HG02610 (cell line): ENCODE data around the gene P2RY12.

ENCODE experiments used
- ATAC-seq: cut with Tn5 transposase; IDR thresholded peaks from one replicate; pipeline ENCODE4 v1.9.1; 2021; ENCODE audit warnings: mild to moderate bottlenecking, moderate library complexity; ENCODE audit not compliant: unreplicated experiment

P2RY12 gene

DNA sequence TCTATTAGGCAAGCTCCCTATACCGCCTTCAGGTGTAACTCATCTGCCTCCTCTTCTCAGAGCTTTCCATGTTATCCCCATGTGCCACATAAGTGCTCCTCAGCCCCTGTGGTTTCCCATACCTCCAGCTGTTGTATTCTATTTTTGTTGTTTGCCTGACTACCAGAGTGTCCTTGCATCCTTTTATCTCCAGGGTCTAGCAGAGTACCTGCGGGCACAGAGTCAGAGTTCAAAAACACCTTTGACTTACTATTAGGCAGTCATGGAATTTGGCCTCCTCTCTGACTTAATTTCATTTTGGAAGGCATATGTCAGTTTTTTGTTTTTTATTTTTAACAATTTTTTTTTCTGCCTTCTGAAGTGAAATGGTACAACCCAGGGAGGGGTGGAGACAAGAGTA, 75.0 kb downstream of the P2RY12 start:
- no peak for ATAC-seq

DNA sequence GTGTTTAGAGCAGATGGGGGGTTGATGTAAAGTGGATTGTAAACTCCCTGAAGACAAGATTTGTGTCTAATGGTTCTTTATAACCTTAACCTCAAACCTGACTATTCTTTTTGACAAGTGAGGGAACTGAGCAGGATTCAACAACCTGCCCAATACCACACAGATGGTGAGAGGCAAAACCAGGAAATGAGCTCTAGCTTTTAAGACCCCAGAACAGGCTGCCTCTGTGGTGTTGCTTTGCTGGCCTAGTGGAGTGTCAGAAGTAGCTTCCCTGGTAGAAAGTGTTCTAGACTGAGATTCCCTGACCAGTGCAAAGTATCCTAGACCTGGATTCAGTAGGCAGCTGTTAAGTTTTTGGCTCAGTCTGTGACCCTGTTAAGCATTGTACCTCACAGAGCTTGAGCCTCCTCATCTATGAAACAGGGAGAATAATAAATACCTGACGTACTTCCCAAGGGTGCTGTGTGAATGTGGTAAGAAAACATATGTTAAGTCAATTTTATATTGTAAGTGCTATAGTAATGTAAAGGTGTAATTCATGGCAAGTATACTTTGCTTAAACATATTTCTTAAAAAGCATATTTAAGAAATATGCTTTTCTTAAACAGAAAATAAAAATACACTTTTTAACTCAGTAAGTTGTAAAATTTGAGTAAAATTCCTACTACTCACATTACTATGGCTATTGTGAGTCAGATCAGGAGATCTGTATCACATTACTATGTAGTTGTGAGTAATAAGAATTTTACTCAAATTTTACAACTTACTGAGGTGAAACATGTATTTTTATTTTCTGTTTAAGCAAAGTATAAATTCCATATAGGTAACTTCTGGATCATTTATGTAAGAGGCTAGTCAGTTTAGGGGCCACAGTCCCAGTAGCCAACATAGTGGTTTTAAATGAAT, 76.7 kb downstream of the P2RY12 start:
- ATAC-seq, result no peak

DNA sequence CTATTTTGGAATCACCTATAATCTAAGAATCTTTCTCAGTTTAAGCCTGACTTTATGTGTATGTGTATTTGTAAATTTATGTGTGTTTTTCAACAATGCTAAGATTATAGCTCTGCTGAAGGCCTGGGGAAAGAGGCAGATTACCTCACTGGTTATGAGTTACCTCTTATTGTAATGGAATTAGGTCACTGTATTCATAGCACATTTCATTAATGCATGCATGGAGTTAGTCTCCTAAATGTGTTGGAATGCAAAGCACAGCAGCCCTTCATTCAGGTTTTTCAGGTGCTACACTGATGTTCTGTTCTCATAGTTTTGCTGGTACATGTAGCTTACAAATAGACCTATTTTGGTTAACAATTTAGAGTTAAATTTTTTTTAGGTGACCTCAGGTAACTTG, 77.4 kb downstream of the P2RY12 start:
- no peak for ATAC-seq

DNA sequence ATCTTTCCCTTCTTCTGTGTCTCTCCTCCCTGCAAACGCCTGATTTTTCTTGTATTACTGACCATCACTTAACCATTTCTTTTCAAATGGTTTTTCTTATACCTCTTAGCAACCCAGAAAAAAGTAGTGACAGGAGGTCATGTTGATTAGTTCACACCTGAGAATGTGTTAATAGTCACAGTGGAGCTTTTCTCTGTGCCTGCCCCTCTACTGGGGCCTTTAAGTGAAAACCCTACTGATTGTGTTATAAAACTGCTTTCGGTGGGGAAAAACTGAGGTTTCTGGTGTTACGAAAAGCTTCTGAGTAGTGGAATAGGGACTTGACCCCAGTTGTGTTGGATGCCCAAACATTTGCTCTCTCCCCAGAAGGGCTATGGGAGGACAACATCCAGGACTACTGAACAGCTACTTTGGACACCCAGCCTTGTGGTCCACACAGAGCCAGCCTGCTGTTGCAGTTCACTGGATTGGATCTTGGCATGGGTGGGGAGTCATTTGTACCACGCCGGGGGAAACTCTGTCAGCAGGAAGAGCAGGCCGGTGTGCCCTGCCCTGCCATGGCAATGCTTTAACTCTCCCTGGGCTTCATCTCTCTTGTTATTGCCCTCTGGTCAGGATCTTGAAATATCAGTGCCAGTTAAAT, 78.3 kb downstream of the P2RY12 start:
- ATAC-seq, result no peak

DNA sequence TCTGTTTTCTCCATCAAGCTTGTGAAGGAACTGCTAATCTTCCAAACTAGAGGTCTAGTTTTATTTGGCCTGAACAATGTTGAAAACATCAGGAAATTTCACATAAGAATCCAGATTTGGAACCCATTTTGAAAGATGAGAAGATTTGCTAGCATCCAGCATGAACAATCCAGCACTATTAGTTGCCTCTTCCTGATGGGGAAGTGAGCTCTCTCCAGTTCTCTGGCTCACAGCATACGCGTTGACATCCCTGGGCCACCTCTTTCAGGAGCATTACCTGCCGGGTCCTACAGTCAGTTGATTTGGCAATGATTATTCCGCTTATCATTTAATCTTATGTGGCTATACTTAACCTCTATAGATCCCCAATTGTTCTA, 78.8 kb downstream of the P2RY12 start:
- no peak for ATAC-seq

DNA sequence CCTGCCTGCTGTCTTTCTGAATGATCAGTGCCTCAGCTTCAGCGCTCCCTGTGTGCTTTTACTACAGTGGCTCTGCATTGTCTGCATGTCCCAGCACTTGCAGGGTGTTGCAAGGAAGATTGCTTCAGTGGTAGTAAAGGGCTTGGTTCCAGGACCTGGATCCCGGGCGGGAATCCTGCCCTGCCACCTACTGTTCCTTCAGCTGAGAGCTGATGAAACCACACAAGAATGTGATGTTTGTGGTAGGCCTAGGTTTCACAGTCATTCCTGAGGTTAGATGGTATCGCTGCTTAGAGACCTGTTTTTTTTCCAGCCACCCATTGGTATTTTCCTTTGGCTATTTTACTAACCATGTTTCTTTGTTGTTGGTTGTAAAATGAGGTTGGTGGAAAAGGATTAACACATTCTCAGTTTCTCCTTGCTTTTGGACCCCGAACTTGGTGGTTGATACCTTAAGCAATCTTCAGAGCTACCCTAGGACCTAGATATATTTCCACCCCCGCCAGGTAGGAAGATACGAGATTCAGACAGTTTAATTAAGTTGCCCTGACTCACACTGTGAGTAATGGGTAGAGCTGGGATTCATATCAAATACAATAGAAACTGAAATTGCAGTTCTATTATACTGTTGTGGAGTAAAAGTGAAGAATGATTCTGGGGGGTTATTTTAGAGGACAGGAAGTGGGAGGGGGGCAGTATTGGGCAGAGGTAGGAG, 79.3 kb downstream of the P2RY12 start:
- no peak for ATAC-seq

DNA sequence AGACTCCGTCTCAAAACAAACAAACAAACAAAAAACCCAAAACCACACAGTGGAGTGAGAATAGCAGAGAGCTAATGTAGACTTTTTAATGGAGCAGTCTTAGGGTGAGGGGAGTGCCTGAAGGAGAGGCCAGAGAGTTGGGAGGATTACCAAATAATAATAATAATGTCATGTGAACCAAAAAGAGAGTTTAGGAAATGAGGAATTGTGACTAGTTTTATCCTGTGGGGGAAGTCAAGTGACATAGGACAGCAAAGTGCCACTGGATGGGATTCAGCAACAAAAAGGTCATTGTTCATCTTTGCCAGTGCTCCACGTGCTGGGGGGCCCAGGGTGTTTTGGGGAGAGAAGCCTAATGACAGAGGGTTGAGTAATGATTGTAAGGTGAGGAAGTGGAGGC, 80.8 kb downstream of the P2RY12 start:
- ATAC-seq, result no peak

DNA sequence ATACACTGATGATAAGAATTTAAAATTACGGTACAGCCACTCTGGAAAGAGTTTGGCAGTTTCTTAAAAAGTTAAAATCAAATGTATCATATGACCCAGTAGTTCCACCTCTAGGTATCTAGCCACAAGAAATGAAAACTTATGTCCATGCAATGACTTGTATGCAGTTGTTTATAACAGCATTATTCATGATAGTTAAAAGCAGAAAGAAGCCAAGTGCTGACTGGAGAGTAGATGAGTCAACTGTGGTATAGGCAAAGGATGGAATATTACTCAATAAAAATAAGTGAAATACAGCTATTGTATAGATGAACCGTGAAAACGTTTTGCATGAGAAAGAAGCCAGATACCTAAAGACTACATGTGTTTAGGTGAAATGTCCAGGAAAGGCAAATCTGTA, 82.8 kb downstream of the P2RY12 start:
- ATAC-seq, result no peak

DNA sequence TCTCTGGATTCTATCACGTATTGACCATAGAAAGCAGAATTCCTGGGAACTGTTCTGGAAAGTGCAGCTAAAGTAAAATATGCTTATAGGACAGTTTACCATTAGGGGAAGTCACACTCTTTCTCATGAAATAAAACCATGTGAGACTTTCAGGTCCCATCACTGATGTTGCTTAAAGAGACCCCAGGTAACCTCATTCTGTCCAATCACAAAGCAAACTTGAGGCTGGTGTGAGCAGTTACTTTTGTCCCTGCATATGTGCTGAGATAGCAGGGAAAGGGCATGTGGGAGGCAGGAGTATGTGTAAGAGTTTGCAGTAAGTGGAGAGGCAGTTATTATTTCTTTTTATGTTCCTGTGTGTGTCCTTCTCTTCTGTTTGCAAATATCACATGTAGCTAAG, 84.0 kb downstream of the P2RY12 start:
- ATAC-seq, result no peak

DNA sequence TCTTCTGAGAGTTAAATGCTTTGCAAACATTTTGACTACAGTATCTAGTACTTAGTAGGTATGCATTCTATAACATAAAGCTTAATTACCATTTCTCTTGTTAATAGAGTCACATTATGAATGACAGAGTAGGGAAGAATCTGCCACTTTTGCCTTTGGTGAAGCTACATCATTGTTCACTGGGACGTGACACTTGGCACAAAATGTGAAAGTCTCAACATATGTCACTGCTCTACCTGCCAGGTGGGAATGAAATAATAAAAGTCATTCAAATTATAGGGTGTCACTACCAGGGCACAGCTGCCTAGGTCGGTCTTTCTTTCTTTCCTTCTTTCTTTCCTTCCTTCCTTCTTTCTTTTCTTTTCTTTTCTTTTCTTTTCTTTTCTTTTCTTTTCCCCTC, 85.5 kb downstream of the P2RY12 start:
- ATAC-seq, result no peak

DNA sequence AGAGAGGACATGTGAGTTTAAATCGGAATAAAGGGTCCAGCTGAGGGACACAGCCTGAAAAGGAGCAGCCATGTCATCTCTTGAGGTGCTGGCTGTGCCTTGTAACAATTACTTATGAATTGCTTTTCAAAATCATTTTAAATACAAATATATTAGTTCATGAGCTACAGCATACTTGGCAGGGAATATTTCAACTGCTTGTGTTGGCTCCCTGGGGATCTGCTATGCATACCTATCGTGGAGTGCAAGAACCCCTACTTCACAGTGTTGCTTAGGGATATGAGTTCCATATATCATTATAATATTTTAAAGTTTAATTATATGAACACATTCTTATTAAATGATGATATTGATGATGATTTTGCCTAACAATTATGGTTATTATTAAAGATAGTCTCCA, 87.1 kb downstream of the P2RY12 start:
- ATAC-seq, result no peak

DNA sequence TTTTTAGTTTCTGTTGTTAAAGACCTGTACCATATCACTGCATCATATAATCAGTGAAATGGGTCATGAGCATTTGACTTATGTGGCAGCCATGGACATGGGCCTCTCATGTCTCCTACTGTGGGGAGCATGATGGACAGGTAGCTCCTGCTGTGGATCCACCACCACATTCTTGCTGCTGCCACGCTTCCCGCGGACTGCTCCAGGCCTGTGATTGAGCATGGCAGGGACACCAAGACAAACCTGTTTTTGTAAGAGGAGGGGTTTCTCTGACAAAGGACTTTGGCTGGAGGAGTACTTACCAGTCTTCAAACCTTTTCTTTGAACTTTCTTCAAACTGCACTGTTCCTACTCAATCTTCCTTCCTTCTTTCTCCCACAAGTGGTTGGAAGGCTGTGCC, 88.3 kb downstream of the P2RY12 start:
- no peak for ATAC-seq

DNA sequence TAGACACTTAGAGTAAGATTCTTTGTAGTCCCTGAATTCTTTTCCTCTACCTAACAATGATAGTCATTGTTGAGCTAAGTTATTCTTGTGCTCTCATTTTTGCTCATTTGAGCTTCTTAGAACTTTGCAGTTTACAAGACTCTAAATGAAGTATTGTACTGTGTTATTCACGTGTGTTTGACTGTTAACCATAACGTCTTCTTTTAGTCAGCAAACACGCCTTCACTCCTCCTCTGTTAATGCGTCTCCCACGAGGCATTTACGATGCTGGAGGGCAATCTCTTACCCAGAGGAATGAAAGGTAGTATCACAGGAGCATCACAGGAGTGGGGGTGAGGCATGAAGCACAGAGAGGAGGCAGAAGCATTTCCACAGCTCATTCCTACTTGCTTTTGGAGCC, 91.4 kb downstream of the P2RY12 start:
- no peak for ATAC-seq

DNA sequence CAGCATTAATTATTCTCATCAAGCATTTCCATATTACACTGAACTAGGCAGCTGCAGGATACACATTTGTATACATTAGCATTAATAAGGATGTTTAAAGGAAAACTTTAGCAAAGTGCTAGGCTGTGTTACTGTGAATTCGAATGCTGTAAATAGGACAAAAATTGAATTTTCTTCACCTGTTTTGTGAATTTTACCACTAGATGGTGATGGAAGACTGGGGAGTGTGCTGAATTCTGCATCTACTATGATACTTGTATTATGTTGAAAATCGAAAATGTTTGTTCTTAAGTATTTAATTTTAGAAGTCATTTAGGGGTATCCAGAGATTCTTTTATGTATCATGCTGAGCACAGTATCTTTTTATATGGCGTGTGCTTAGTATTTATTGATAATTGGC, 93.9 kb downstream of the P2RY12 start:
- no peak for ATAC-seq

DNA sequence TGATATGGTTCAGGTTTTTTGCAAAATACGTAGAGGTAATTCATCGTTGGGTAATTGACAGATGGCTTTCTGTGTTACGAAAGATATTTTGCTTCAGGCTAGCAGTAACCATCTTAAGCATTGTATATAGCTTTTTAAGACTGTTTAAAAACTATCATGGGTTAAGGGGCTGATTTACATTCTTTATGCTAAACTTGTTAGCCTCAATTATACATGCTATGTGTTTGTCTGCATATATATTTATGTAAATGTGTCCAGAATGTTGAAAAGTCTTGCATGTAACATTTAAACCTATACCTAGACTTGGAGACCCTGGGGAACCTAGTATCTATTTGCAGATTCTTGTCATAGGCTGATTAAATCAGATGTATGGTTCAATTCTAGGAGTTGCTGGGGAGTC, 95.1 kb downstream of the P2RY12 start:
- ATAC-seq, result no peak
